Suprapubic skin (tissue), 4 donors: Measurements from ENCODE around the gene ARFGAP3. TPM values are rescaled to one million over a fixed set of nuclear protein-coding genes. Genes with fewer than 3 reads are reported as not detected.
A peak's percentile ranks its signal among the peaks of the same experiment; 100 is the strongest.

Experiments used
- DNase-seq, 2 donors: peaks; one replicate each; pipeline ENCODE4 v3.0.0-alpha.2; 2019; ENCODE audit warnings: low spot score in 2 of 2
- H3K27ac ChIP-seq: fragments of 200-600 bp; sonication (generic); one replicate; pipeline ENCODE4 v1.5.1; 2019
- H3K27me3 ChIP-seq: fragments of 200-600 bp; sonication (generic); one replicate; pipeline ENCODE4 v1.5.1; 2019
- H3K36me3 ChIP-seq: fragments of 200-600 bp; sonication (generic); one replicate; pipeline ENCODE4 v1.5.1; 2019
- H3K4me1 ChIP-seq: fragments of 200-600 bp; sonication (generic); one replicate; pipeline ENCODE4 v1.5.1; 2019
- H3K4me3 ChIP-seq: fragments of 200-600 bp; sonication (generic); one replicate; pipeline ENCODE4 v1.5.1; 2019; ENCODE audit warnings: mild to moderate bottlenecking
- H3K9me3 ChIP-seq: fragments of 200-600 bp; sonication (generic); one replicate; pipeline ENCODE4 v1.5.1; 2019
- CTCF ChIP-seq, 2 donors: fragments of 200-600 bp in 1 of 2; fragments of 450-650 bp in 1 of 2; sonication (generic) in 1 of 2; IDR thresholded peaks; one replicate each; pipeline ENCODE4 v1.5.1; 2016 to 2019; ENCODE audit warnings: antibody characterized with exemption in 2 of 2, mild to moderate bottlenecking in 1 of 2, moderate library complexity in 1 of 2
- EP300 ChIP-seq: sonication (generic); formaldehyde crosslinking; IDR thresholded peaks from one replicate; pipeline ENCODE4 v1.6.1; 2017; ENCODE audit warnings: antibody characterized with exemption
- POLR2A ChIP-seq, 2 donors: fragments of 450-650 bp; IDR thresholded peaks; one replicate each; pipeline ENCODE4 v1.6.1; 2017; ENCODE audit warnings: antibody characterized with exemption in 2 of 2, mild to moderate bottlenecking in 2 of 2, moderate library complexity in 2 of 2
- POLR2AphosphoS5 ChIP-seq, 3 donors: sonication (generic); formaldehyde crosslinking; IDR thresholded peaks; one replicate each; pipeline ENCODE4 v1.6.1; 2017; ENCODE audit warnings: antibody characterized with exemption in 3 of 3
- WGBS: methylation state at CpG from one replicate; pipeline ENCODE4 v1.1.5; 2018; 5-methylcytosine and 5-hydroxymethylcytosine counted together
- total RNA-seq, 4 donors: library from RNA; depleted of rRNA; stranded (reverse); fragments of >200 nt; gene quantifications; one replicate each; pipeline ENCODE4 v1.1.0, GENCODE V29; 2016

ARFGAP3 gene
- total RNA-seq, 4 donors from 2014 or later = 26.7 to 33.3 (median 31.8) TPM

DNA sequence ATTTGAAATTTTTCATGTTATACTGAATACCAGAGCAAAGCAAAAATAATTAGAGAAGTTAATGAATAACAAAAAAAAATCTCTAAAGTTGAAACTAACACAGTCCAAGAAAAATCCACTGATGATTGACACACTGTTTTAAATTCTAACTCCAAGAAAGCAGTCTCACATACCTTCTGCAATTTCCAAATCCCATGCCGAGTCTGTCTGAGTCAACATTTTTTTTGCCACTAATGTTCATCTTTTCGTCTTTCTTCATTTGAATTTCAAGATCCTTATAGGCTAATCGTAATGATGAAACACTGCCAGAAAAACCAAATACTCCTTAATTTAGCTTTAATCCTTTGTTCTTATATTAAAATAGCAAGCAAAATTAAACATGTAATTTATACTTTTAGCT, 39.5 kb downstream of the ARFGAP3 start:
- WGBS = 72% methylated on average over 3 of the region's 3 CpGs
- no peak overlapping the region for H3K27ac ChIP-seq
- H3K4me3 ChIP-seq = no peak overlapping the region
- no peak for DNase-seq
- H3K4me1 ChIP-seq = peaks cover 2% of the 10 kb centered on the region
- peaks cover 49% of the 10 kb centered on the region for H3K36me3 ChIP-seq
- no peaks in the 10 kb centered on the region for H3K27me3 ChIP-seq
- H3K9me3 ChIP-seq = no peaks in the 10 kb centered on the region
- TF ChIP-seq CTCF (IDR thresholded peaks at IDR 0.05) = no peak
- TF ChIP-seq POLR2A (IDR thresholded peaks at IDR 0.05) = no peak
- TF ChIP-seq EP300 = no peak
- no peak for TF ChIP-seq POLR2AphosphoS5 (IDR thresholded peaks at IDR 0.05)

DNA sequence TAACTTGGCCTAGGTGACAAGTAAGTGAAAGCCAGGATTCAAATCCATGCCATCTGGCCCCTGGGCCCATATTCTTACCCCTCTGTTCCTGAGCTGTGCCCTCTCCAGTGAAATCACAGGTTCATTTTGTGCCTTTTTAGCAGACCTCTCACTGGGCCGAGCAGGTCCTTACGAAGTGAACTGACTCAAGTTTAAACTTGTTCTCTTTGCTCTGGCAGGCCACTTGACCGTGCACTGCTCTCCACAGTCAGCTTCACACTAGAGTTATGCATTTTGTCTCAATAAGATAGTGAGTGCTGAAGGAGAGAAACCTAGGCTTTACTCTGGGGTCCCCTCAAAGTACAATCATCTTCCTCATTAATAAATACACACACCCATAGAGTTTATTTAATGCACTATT, 40.7 kb downstream of the ARFGAP3 start:
- Histone ChIP-seq H3K27me3 (no peaks in the 10 kb centered on the region), H3K4me1 (peaks cover 2% of the 10 kb centered on the region), H3K27ac (no peak overlapping the region), H3K36me3 (peaks cover 46% of the 10 kb centered on the region), H3K9me3 (no peaks in the 10 kb centered on the region), H3K4me3 (no peak overlapping the region)
- WGBS = 80% methylated on average over 3 of the region's 3 CpGs
- DNase-seq = peak in 1 of 2 donors; percentile 21
- TF ChIP-seq POLR2AphosphoS5 (IDR thresholded peaks at IDR 0.05) (no peak), EP300 (no peak), POLR2A (IDR thresholded peaks at IDR 0.05) (no peak), CTCF (IDR thresholded peaks at IDR 0.05) (no peak)

DNA sequence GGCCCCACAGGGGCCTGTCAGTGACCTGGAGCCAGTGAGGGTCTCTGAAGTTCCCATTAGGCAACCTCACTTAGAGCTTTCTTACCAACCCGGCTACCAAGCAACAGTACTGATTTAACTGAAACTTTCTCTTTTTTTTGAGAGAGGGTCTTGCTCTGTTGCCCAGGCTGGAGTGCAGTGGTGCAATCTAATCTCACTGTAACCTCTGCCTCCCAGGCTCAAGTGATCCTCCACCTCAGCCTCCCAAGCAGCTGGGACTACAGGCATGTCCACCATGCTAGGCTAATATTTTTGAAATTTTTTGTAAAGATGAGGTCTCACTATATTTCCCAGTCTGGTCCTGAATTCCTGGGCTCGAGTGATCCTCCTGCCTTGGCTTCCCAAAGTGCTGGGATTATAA, 42.5 kb downstream of the ARFGAP3 start:
- H3K4me1 ChIP-seq = no peaks in the 10 kb centered on the region
- H3K36me3 ChIP-seq = peaks cover 53% of the 10 kb centered on the region
- H3K27ac ChIP-seq = no peak overlapping the region
- WGBS = 81% methylated on average over 2 of the region's 2 CpGs
- DNase-seq = peak in 1 of 2 donors; percentile 15
- no peaks in the 10 kb centered on the region for H3K9me3 ChIP-seq
- no peaks in the 10 kb centered on the region for H3K27me3 ChIP-seq
- TF ChIP-seq POLR2A (IDR thresholded peaks at IDR 0.05) = no peak
- TF ChIP-seq EP300 = no peak
- no peak overlapping the region for H3K4me3 ChIP-seq

DNA sequence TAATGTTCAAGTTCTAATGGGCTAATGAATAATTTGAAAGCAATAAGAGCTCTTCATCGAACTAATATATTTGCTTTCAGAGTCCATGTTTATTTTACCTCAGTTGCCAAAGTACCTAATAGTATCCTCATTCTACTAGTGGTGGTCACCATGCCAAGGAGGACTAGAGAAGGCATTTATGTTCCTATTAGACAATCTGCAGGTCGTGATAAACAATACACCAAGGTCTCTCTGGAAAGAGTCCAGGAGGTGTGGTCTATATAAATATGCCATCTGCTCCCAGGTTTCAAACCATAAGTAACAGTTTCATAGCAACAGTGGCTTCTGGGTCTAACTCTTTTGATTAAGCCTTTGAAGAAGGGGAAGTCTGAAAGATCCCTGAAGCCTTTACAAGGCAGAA, 42.9 kb downstream of the ARFGAP3 start:
- H3K4me3 ChIP-seq = no peak overlapping the region
- H3K4me1 ChIP-seq = no peaks in the 10 kb centered on the region
- DNase-seq = no peak
- no peak for TF ChIP-seq CTCF (IDR thresholded peaks at IDR 0.05)
- no peak for TF ChIP-seq POLR2AphosphoS5 (IDR thresholded peaks at IDR 0.05)
- no peak for TF ChIP-seq POLR2A (IDR thresholded peaks at IDR 0.05)
- no peak for TF ChIP-seq EP300
- no peaks in the 10 kb centered on the region for H3K9me3 ChIP-seq
- no peak overlapping the region for H3K27ac ChIP-seq
- H3K36me3 ChIP-seq = peaks cover 55% of the 10 kb centered on the region
- H3K27me3 ChIP-seq = no peaks in the 10 kb centered on the region
- WGBS = 60% methylated on average over 2 of the region's 2 CpGs

DNA sequence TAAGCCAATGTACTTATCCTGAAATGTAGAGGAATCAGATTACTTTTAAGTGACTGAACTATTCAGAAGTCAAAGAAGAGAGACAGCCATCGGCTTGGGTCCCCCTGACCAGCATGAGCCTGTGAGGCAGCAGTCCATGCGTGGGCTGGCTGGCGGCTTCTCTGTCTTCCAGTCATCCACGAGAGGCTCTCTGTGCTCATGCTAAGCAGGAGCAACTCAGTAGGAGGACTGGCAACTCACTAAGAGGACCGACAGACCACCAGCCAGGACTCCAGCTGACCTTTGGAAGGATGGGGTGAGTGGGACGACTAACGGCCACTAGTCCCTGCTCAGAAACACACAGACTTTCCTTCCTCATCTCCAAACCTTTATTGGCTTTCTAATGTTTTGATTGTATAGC, 43.6 kb downstream of the ARFGAP3 start:
- H3K27ac ChIP-seq = no peak overlapping the region
- no peaks in the 10 kb centered on the region for H3K27me3 ChIP-seq
- peak in 1 of 2 donors; percentile 59 for DNase-seq
- peaks cover 62% of the 10 kb centered on the region for H3K36me3 ChIP-seq
- TF ChIP-seq POLR2A (IDR thresholded peaks at IDR 0.05) (no peak), EP300 (no peak), CTCF (IDR thresholded peaks at IDR 0.05) (no peak), POLR2AphosphoS5 (IDR thresholded peaks at IDR 0.05) (no peak)
- H3K4me1 ChIP-seq = no peaks in the 10 kb centered on the region
- H3K9me3 ChIP-seq = no peaks in the 10 kb centered on the region
- H3K4me3 ChIP-seq = no peak overlapping the region
- WGBS = 70% methylated on average over 7 of the region's 7 CpGs

DNA sequence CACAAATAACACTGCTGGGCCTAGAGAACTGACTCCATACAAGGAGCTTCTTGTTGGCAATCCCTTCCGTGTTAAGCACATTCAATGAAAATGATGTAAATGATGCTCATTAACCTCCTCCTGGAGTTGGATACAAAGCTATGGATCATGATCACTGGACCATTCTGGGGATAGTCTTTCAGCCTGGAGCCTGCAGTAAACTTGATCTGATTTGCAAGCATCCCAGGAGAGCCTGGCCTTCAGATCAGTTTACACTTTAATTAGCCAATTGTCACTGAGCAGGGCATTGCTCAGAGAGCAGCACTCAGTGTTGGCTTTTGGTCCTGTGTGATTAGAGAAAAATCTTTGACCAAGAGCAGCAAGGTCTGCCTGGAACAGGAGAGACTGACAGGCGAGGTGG, 45.6 kb downstream of the ARFGAP3 start:
- no peak for DNase-seq
- Histone ChIP-seq H3K4me3 (no peak overlapping the region), H3K27me3 (no peaks in the 10 kb centered on the region), H3K27ac (no peak overlapping the region), H3K36me3 (peaks cover 77% of the 10 kb centered on the region), H3K9me3 (no peaks in the 10 kb centered on the region), H3K4me1 (peaks cover 1% of the 10 kb centered on the region)
- WGBS = 75% methylated on average over 2 of the region's 2 CpGs
- TF ChIP-seq EP300 (no peak), POLR2AphosphoS5 (IDR thresholded peaks at IDR 0.05) (no peak), CTCF (IDR thresholded peaks at IDR 0.05) (no peak)
